ENCODE data around the gene NUP210.

Gene NUP210

GRCh38 chr3:13391308-13391707 lies 28.8 kb downstream of the NUP210 start:
- DNase-seq (ENCODE audit: extremely low read depth, insufficient read length), result no peak
- Histone ChIP-seq H3K36me3 (ENCODE audit: control insufficient read depth, insufficient read depth, low read length) (peaks cover 72% of the 10 kb centered on the region), H3K27me3 (replicated peaks; ENCODE audit: control insufficient read depth, insufficient read depth, low read length) (no peaks in the 10 kb centered on the region), H3K4me3 (replicated peaks; ENCODE audit: low read depth, low read length) (no peak overlapping the region)
- TF ChIP-seq CTCF (IDR thresholded peaks at IDR 0.05; ENCODE audit: insufficient read depth, low read length, poor library complexity, severe bottlenecking), result peak; percentile 21

- peaks cover 78% of the 10 kb centered on the region for H3K36me3 ChIP-seq (ENCODE audit: control insufficient read depth, insufficient read depth, low read length)
- DNase-seq (ENCODE audit: extremely low read depth, insufficient read length), result no peak
- no peak for TF ChIP-seq CTCF (IDR thresholded peaks at IDR 0.05; ENCODE audit: insufficient read depth, low read length, poor library complexity, severe bottlenecking)
Measured at GRCh38 chr3:13389378-13389777, 30.7 kb downstream of the NUP210 start.

GRCh38 chr3:13388816-13389215 lies 31.3 kb downstream of the NUP210 start:
- H3K36me3 ChIP-seq (ENCODE audit: control insufficient read depth, insufficient read depth, low read length), result peaks cover 78% of the 10 kb centered on the region
- H3K4me3 ChIP-seq (replicated peaks; ENCODE audit: low read depth, low read length), result no peak overlapping the region
- TF ChIP-seq CTCF (IDR thresholded peaks at IDR 0.05; ENCODE audit: insufficient read depth, low read length, poor library complexity, severe bottlenecking), result no peak

More at GRCh38 chr3:13389378-13389777, 30.7 kb downstream of the NUP210 start:
- no peaks in the 10 kb centered on the region for H3K27me3 ChIP-seq (replicated peaks; ENCODE audit: control insufficient read depth, insufficient read depth, low read length)
- no peak overlapping the region for H3K4me3 ChIP-seq (replicated peaks; ENCODE audit: low read depth, low read length)

GRCh38 chr3:13385373-13385965 lies 34.7 kb downstream of the NUP210 start:
- Histone ChIP-seq H3K36me3 (ENCODE audit: control insufficient read depth, insufficient read depth, low read length) (peaks cover 67% of the 10 kb centered on the region), H3K4me3 (replicated peaks; ENCODE audit: low read depth, low read length) (no peak overlapping the region), H3K27me3 (replicated peaks; ENCODE audit: control insufficient read depth, insufficient read depth, low read length) (no peaks in the 10 kb centered on the region)
- DNase-seq (ENCODE audit: extremely low read depth, insufficient read length), result no peak
- TF ChIP-seq CTCF (IDR thresholded peaks at IDR 0.05; ENCODE audit: insufficient read depth, low read length, poor library complexity, severe bottlenecking), result no peak

More at GRCh38 chr3:13388816-13389215, 31.3 kb downstream of the NUP210 start:
- DNase-seq (ENCODE audit: extremely low read depth, insufficient read length), result no peak
- H3K27me3 ChIP-seq (replicated peaks; ENCODE audit: control insufficient read depth, insufficient read depth, low read length), result no peaks in the 10 kb centered on the region

GRCh38 chr3:13380971-13381370 lies 39.2 kb downstream of the NUP210 start:
- Histone ChIP-seq H3K36me3 (ENCODE audit: control insufficient read depth, insufficient read depth, low read length) (peaks cover 57% of the 10 kb centered on the region), H3K4me3 (replicated peaks; ENCODE audit: low read depth, low read length) (no peak overlapping the region), H3K27me3 (replicated peaks; ENCODE audit: control insufficient read depth, insufficient read depth, low read length) (no peaks in the 10 kb centered on the region)
- TF ChIP-seq CTCF (IDR thresholded peaks at IDR 0.05; ENCODE audit: insufficient read depth, low read length, poor library complexity, severe bottlenecking), result no peak
- DNase-seq (ENCODE audit: extremely low read depth, insufficient read length), result no peak
